Activated T-cell treated with anti-CD3 and anti-CD28 coated beads, Interleukin-2, amount 50 U/mL, for 72 hours (primary cell): ENCODE data around the gene GDPD5. TPM values are rescaled to one million over a fixed set of nuclear protein-coding genes. Genes with fewer than 3 reads are reported as not detected.

Experiments used
- ATAC-seq, 2 donors: fragments of 150-1000 bp; cut with Tn5 transposase; replicated peaks in 1 of 2; 2 replicates each; pipeline ENCODE4 v1.10.0; 2021; ENCODE audit warnings: moderate library complexity in 2 of 2, mild to moderate bottlenecking in 1 of 2
- DNase-seq, 2 donors: peaks; one replicate each; pipeline ENCODE4 v3.0.0; 2021 to 2022; ENCODE audit warnings: mixed read lengths in 1 of 2
- H3K27ac Mint-ChIP-seq: one replicate; pipeline ENCODE4 v1.8.0; 2022; ENCODE audit warnings: mild to moderate bottlenecking, moderate library complexity, mixed read lengths
- H3K27me3 Mint-ChIP-seq: one replicate; pipeline ENCODE4 v1.8.0; 2022; ENCODE audit warnings: low read depth, mixed read lengths
- H3K36me3 Mint-ChIP-seq, 2 donors: one replicate each; pipeline ENCODE4 v1.8.0; 2022; ENCODE audit warnings: mixed read lengths in 2 of 2, mild to moderate bottlenecking in 1 of 2; ENCODE audit not compliant: insufficient read depth in 2 of 2
- H3K4me1 Mint-ChIP-seq: one replicate; pipeline ENCODE4 v1.8.0; 2022; ENCODE audit warnings: low read depth, mixed read lengths
- H3K4me3 Mint-ChIP-seq, 2 donors: one replicate each; pipeline ENCODE4 v1.8.0; 2022; ENCODE audit warnings: mild to moderate bottlenecking in 2 of 2, mixed read lengths in 2 of 2, moderate library complexity in 2 of 2
- H3K9me3 Mint-ChIP-seq, 2 donors: one replicate each; pipeline ENCODE4 v1.8.0; 2022; ENCODE audit warnings: mixed read lengths in 2 of 2
- total RNA-seq, 2 donors: library from RNA; stranded (reverse); gene quantifications; one replicate each; pipeline ENCODE4 v1.2.3, GENCODE V29; 2022

The GDPD5 gene
- total RNA-seq, 2 donors from 2014 or later = 16.9 to 29.5 TPM

DNA sequence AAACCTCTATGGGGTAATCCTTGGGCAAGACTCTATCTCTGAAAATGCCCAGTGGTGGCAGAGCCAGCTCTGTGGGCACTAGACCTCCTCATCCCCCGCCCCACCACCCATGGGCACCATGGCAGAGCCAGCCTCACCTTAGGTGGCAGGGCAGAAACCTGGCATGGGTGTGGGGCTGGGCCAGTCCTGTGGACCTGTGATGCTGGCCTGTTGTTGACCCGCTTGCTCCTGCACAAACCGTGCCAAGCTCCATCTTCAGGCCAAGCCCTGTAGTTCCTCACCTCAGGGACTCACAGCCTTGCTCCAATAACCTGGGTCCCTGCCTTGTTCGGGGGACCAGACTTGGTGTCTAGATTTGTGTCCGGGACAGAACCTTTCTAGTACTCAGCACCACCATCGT is 27.4 kb upstream of the GDPD5 start:
- Mint-ChIP-seq H3K4me1 (peaks cover 6% of the 10 kb centered on the region), H3K9me3 (no peaks in the 10 kb centered on the region), H3K27ac (no peak overlapping the region), H3K36me3 (no peaks in the 10 kb centered on the region), H3K27me3 (no peaks in the 10 kb centered on the region), H3K4me3 (no peak overlapping the region)
- no peak for DNase-seq
- no peak for ATAC-seq

DNA sequence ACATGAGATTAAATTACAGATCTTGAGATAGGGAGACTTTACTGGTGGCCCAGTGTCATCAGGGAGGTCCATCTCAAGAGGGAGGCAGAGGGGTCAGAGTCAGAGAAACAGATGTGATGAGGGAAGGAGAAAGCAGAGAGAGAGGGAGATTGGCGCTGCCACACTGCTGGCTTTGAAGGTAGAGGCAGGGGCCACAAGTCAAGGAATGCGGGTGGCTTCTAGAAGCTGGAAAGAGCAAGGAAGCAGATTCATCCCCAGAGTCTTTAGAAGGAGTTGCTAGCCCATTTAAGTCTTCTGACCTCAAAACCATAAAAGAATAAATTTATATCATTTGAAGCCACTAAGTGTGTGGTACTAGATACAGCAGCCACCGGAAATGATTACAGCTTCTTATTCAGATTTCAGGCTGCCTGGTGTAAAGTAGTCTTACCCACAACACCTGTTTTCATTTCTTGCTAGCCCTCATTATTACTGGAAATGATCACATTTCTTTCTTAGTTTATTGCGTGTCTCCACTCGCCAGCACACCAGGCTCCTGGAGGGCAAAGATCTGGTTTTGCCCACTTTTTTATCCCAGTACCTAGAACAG is 23.7 kb upstream of the GDPD5 start:
- DNase-seq (no peak), ATAC-seq (peak; percentile 70 to 76)
- no peaks in the 10 kb centered on the region for H3K36me3 Mint-ChIP-seq
- H3K4me3 Mint-ChIP-seq = no peak overlapping the region
- H3K27ac Mint-ChIP-seq = no peak overlapping the region
- peaks cover 16% of the 10 kb centered on the region for H3K27me3 Mint-ChIP-seq
- H3K9me3 Mint-ChIP-seq = no peaks in the 10 kb centered on the region
- peaks cover 6% of the 10 kb centered on the region for H3K4me1 Mint-ChIP-seq

DNA sequence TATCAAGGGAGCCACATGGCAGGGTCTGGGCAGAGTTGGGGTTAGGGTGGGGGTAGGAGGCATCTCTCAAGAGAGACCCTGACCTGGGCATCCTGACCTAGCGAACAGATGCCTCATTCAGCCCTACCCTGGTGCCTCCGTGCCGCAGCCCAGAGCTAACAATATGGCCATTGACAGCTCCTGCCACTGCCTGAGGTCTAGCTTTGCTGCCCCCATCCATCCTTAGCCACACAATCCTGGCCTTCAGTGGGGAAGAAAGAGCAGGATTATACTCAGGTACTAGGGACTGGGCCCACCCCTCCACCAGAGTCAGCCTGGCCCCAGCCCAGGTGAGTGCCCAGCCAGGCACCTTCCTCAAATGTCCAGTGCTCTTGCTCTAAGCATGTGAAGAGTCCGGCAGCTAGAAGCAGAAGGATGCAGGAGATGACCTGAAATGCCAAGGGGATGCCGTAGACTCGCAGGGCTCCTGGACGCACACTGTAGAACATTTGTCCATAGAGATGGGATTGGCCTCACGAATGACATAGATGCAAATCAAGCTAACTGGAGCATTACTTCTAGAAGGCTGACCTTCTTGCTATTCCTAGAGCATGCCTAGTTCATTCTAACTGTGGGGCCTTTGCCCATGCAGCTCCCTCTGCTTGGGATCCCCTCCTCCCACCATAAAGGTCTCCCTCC is 23.0 kb upstream of the GDPD5 start:
- H3K27ac Mint-ChIP-seq = no peak overlapping the region
- peaks cover 6% of the 10 kb centered on the region for H3K4me1 Mint-ChIP-seq
- no peak for DNase-seq
- peaks cover 16% of the 10 kb centered on the region for H3K27me3 Mint-ChIP-seq
- H3K9me3 Mint-ChIP-seq = no peaks in the 10 kb centered on the region
- no peaks in the 10 kb centered on the region for H3K36me3 Mint-ChIP-seq
- ATAC-seq = no peak
- H3K4me3 Mint-ChIP-seq = no peak overlapping the region

DNA sequence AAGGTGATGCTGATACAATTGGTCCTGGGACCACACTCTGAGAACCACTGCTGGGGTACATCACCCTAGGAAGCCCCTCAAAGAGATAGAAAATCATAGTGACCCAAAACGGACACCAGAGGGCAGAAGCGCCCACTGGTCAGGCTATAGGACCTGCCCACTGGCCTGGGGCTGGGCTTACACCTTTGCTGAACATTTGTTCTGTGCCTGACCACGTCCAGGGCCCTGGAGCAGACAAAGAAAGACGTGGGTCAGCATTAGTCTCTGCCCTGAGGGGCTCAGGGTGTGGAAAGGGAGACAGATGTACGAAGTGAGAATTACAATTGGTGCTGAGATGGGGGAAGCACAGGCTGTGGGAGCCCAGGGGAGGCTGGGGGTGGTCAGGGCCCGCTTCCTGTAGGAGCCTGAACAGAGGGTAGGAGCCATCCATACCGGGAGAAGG is 21.9 kb upstream of the GDPD5 start:
- no peaks in the 10 kb centered on the region for H3K36me3 Mint-ChIP-seq
- H3K9me3 Mint-ChIP-seq = no peaks in the 10 kb centered on the region
- peaks cover 16% of the 10 kb centered on the region for H3K27me3 Mint-ChIP-seq
- H3K4me1 Mint-ChIP-seq = peaks cover 6% of the 10 kb centered on the region
- DNase-seq (peak; percentile 57 to 61), ATAC-seq (peak; percentile 71)
- H3K4me3 Mint-ChIP-seq = no peak overlapping the region
- no peak overlapping the region for H3K27ac Mint-ChIP-seq

DNA sequence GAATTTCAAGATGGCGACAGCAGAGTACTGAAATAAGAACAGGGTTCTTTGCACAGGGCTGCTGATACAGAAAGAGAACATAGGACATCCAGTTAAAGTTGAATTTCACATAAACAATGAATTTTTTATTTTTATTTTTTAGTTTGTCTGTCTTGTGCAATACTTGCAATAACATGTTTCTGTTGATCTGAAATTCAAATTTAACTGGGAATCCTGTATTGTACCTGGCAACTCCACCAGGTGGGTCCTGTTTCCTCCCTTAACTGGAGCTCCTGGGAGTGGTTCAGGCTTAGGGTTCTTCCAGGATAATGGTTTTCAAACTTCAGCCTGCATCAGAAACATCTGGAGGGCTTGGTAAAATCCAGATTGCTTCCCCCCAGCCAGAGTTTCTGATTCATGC is 21.4 kb upstream of the GDPD5 start:
- Mint-ChIP-seq H3K4me3 (no peak overlapping the region), H3K27me3 (peaks cover 16% of the 10 kb centered on the region), H3K36me3 (no peaks in the 10 kb centered on the region), H3K4me1 (peaks cover 6% of the 10 kb centered on the region), H3K27ac (no peak overlapping the region), H3K9me3 (no peaks in the 10 kb centered on the region)
- DNase-seq = no peak
- ATAC-seq = no peak

DNA sequence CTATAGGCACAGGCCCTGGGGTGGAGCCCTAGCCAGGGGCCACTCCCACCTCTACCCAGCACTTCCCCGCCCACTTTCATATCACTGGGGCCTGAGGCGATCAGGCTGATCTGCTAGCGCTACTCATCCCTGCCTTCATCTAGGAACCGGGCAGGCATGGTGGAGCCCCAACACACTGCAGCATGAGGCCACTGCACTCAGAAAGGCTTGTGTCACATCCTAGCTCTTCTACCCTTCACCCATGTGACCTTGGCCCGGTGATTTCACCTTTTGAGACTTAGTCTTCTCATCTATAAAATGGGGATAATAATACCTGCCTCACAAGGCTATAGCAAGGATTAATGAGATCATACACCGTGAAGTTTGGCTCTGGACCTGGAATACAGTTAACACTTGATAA is 18.1 kb upstream of the GDPD5 start:
- H3K36me3 Mint-ChIP-seq = no peaks in the 10 kb centered on the region
- H3K27me3 Mint-ChIP-seq = peaks cover 16% of the 10 kb centered on the region
- ATAC-seq = peak in 1 of 2 donors; percentile 24
- no peak overlapping the region for H3K27ac Mint-ChIP-seq
- no peaks in the 10 kb centered on the region for H3K9me3 Mint-ChIP-seq
- DNase-seq = no peak
- H3K4me1 Mint-ChIP-seq = no peaks in the 10 kb centered on the region
- H3K4me3 Mint-ChIP-seq = no peak overlapping the region

DNA sequence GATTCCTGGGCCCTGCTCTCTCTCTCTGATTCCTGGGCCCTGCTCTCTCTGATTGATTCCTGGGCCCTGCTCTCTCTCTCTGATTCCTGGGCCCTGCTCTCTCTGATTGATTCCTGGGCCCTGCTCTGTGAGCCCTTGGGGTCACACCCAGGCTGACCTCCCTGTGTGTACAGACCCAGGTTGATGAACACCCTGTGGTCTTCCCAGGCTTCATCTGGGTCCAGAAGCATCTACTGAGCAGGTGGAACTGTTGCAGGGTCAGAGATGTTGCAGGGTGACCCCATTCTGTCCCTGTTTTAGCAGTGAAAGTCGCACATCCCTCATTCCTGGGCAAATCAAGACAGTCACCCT is 16.3 kb upstream of the GDPD5 start:
- H3K4me1 Mint-ChIP-seq = peaks cover 17% of the 10 kb centered on the region
- no peak for ATAC-seq
- H3K36me3 Mint-ChIP-seq = no peaks in the 10 kb centered on the region
- H3K27ac Mint-ChIP-seq = no peak overlapping the region
- no peak for DNase-seq
- H3K9me3 Mint-ChIP-seq = no peaks in the 10 kb centered on the region
- H3K27me3 Mint-ChIP-seq = peaks cover 17% of the 10 kb centered on the region
- H3K4me3 Mint-ChIP-seq = no peak overlapping the region

DNA sequence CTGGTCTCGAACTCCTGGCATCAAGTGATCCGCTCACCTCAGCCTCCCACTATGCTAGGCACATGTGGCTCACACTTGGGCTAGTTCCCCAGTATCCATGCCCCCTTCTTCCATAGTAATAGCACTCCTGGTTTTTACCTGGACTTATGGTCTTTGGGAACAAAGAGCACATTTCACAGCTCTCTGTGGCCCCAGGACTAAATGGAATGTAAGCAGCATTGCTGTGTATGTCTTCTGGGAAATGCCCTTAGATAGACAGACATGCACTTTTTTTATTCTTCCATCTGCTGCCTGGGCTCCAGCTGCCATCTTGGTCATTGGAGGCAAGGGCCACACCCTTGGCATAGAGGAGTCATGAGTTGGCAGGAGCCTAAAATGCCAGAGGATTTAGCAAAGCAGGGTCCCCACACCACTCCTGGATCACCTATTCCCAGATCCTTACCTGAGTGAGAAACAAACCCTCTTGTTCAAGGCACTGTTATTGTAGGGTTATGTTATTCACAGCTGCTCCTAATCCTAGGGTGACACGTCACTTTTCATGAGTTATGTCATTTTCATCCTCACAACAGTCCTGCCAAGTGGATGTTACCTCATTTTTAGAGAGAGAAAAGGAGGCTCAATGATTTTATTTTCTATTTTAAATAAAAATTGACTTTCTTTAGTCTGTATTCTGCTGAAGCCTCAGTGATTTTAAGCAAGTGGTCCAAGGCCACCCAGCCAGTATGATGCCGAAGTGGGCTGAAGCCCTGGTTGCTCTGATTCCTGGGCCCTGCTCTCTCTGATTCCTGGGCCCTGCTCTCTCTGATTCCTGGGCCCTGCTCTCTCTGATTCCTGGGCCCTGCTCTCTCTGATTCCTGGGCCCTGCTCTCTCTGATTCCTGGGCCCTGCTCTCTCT is 15.7 kb upstream of the GDPD5 start:
- ATAC-seq = no peak
- no peaks in the 10 kb centered on the region for H3K9me3 Mint-ChIP-seq

DNA sequence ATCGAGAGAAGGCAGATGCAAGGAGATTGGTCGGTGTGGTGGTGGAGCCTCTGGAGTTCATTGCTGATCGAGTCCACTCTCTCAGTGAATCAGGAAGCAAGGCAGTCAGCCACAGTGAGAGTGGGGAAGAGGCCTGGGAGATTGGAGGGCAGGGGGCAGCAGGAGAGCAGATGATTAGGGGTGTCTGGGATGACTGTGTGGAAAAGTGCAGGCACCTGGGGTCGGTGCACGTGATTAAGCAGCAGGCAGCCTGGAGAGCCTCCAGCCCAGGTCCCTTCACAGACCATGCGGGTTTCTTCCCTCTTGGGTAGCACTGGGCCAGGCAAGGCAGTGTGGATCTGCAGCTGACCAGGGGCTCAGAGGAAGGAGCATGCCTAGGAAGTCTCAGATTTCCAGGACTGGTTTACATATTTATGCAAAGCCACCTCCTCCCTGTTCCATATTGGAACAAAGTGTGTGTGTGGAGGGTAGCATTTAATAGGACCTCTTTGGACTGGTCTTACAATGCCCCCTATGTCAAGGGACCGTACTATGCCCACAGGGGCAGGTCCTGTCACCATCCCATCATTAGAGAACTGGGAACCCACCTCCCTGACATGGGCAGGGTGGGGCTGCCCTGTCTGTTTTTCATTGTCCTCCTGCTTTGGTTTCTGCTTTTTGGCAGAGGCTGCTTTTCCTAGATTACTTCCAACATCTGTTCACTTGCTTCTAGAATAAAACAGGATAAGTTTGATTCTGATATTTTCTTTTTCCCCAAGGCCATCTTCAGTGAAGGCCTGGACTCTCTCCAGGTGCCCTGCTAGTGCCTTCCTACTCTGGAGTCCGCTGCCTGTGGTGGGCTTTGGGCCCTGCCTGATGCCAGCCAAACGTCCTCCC is 14.0 kb upstream of the GDPD5 start:
- ATAC-seq = no peak
- peaks cover 32% of the 10 kb centered on the region for H3K4me1 Mint-ChIP-seq
- H3K27ac Mint-ChIP-seq = no peak overlapping the region
- no peaks in the 10 kb centered on the region for H3K36me3 Mint-ChIP-seq
- peaks cover 7% of the 10 kb centered on the region for H3K27me3 Mint-ChIP-seq
- DNase-seq = no peak
- no peak overlapping the region for H3K4me3 Mint-ChIP-seq
- H3K9me3 Mint-ChIP-seq = no peaks in the 10 kb centered on the region

More for the DNA sequence above, 15.7 kb upstream of the GDPD5 start:
- Mint-ChIP-seq H3K27ac (no peak overlapping the region), H3K4me3 (no peak overlapping the region), H3K36me3 (no peaks in the 10 kb centered on the region), H3K27me3 (peaks cover 14% of the 10 kb centered on the region), H3K4me1 (peaks cover 23% of the 10 kb centered on the region)
- DNase-seq = no peak

DNA sequence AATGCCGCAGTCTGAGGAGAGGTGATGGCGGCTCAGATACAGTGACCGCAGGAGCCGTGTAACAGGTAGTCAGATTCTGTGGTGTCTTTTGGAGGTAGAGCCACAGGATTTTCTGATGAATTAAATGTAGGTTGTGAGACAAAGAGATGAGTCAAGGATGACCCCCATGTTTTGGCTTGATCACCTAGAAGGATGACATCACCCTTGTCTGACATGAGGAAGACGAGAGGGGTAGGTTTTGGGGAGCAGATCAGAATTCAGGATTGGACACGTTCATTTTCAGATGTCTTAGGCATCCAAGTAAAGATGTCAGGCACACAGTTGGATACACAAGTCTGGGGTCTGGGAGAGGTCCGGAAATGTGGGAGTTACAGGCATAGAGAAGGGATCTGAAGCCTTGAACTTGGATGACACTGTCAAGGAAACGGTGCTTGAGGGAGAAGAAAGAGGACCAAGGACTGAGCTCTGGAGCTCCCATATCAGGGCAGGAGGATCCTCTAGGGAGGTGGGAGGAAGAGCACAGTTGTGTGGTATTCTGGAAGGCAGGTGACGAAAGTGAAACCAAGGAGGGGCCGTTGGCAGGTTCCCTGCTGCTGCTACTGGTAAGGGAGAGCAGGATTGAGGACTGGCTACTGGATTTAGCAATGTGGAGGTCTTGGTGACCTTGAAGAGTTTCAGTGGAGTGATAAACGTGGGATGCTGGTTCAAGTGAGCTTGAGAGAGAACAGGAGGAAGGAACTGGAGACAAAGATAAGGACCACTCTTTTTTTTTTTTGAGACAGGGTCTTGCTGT is 12.6 kb upstream of the GDPD5 start:
- Mint-ChIP-seq H3K4me1 (peaks cover 32% of the 10 kb centered on the region), H3K4me3 (peak overlapping the region in 1 of 2 donors; percentile 7), H3K27me3 (peaks cover 7% of the 10 kb centered on the region), H3K9me3 (no peaks in the 10 kb centered on the region), H3K27ac (peak overlapping the region; percentile 12), H3K36me3 (no peaks in the 10 kb centered on the region)
- DNase-seq = no peak
- peak in 1 of 2 donors; percentile 18 for ATAC-seq

DNA sequence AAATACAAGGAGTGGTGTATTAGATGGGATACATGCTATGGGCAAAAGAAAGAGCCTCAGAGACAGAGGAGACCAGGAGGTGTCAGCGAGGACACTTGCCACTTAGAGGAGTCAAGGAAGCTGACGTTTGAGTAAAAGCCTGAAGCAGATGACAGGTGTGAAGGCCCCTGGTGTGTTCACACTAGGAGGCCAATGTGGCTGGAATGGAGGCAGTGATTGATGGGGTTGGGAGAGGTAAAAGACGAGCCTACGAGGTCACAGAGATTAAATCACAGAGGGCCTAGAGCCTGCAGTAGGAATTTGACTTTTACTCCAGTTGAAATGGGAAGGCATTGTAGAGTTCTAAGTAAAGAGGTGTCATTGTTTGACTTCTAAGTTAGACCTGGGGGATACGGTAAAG is 12.0 kb upstream of the GDPD5 start:
- ATAC-seq = no peak
- Mint-ChIP-seq H3K4me1 (peaks cover 32% of the 10 kb centered on the region), H3K27me3 (peaks cover 7% of the 10 kb centered on the region), H3K9me3 (no peaks in the 10 kb centered on the region), H3K36me3 (no peaks in the 10 kb centered on the region), H3K4me3 (peak overlapping the region in 1 of 2 donors; percentile 33), H3K27ac (peak overlapping the region; percentile 31)
- no peak for DNase-seq
